Measurements from ENCODE around the gene OR1F1. TPM values are rescaled to one million over a fixed set of nuclear protein-coding genes. Genes with fewer than 3 reads are reported as not detected.

OR1F1 gene
- total and polyA plus RNA-seq, 2 donors, result 0.02 TPM; not detected in 1

GRCh38 chr16:3246876-3247275 lies 58.9 kb downstream of the OR1F1 start:
- no peaks in the 10 kb centered on the region for H3K4me1 ChIP-seq (ENCODE audit: control insufficient read depth in 2 of 2, insufficient read depth in 2 of 2, low read length in 2 of 2)
- no peaks in the 10 kb centered on the region for H3K27me3 ChIP-seq (ENCODE audit: control insufficient read depth in 2 of 2, insufficient read depth in 1 of 2, low read length in 1 of 2)
- H3K9me3 ChIP-seq (ENCODE audit: control insufficient read depth in 2 of 2, insufficient read depth in 1 of 2, low read length in 1 of 2), result peaks cover 0 to 8% of the 10 kb centered on the region in 2 donors
- H3K27ac ChIP-seq (ENCODE audit: low read depth in 1 of 2, low read length in 1 of 2), result no peak overlapping the region
- H3K36me3 ChIP-seq (ENCODE audit: control insufficient read depth in 2 of 2, insufficient read depth in 2 of 2, low read length in 1 of 2), result no peaks in the 10 kb centered on the region
- H3K4me3 ChIP-seq (ENCODE audit: low read length in 2 of 2), result no peak overlapping the region
- 60% methylated on average over 10 of the region's 10 CpGs for WGBS
- DNase-seq (ENCODE audit: low read depth in 6 of 9, low spot score in 9 of 9), result no peak

GRCh38 chr16:3248596-3248995 lies 60.6 kb downstream of the OR1F1 start:
- no peak for DNase-seq (ENCODE audit: low read depth in 6 of 9, low spot score in 9 of 9)
- WGBS, result 92% methylated on average over 5 of the region's 5 CpGs
- no peaks in the 10 kb centered on the region for H3K4me1 ChIP-seq (ENCODE audit: control insufficient read depth in 2 of 2, insufficient read depth in 2 of 2, low read length in 2 of 2)

DNA sequence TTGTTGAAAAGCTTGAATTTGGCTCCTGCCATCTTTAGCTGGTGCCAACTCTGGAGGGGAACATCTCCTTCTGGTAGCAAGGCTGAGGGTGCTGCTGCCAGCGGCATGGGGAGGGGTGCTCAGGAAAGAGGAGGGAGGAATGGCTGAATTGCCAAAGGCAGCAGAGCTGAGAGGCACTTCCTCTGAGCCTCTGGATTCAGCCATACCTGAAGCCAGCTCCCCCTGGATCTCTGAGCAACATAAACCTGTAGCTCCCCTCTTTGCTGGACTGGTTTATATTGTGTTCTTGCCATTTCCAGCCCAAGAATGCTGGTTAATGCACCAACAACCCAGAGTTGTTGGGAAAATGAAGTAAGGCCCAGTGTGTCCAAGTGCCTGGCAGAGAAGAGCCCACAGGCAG lies 61.0 kb downstream of the OR1F1 start:
- no peak overlapping the region for H3K4me3 ChIP-seq (ENCODE audit: low read length in 2 of 2)
- peaks cover 0 to 4% of the 10 kb centered on the region in 2 donors for H3K27me3 ChIP-seq (ENCODE audit: control insufficient read depth in 2 of 2, insufficient read depth in 1 of 2, low read length in 1 of 2)
- H3K27ac ChIP-seq (ENCODE audit: low read depth in 1 of 2, low read length in 1 of 2), result no peak overlapping the region
- H3K36me3 ChIP-seq (ENCODE audit: control insufficient read depth in 2 of 2, insufficient read depth in 2 of 2, low read length in 1 of 2), result no peaks in the 10 kb centered on the region
- no peak for DNase-seq (ENCODE audit: low read depth in 6 of 9, low spot score in 9 of 9)
- no peaks in the 10 kb centered on the region for H3K4me1 ChIP-seq (ENCODE audit: control insufficient read depth in 2 of 2, insufficient read depth in 2 of 2, low read length in 2 of 2)
- H3K9me3 ChIP-seq (ENCODE audit: control insufficient read depth in 2 of 2, insufficient read depth in 1 of 2, low read length in 1 of 2), result peaks cover 0 to 11% of the 10 kb centered on the region in 2 donors
- WGBS, result 76% methylated on average over 1 of the region's 1 CpG

More at GRCh38 chr16:3248596-3248995, 60.6 kb downstream of the OR1F1 start:
- Histone ChIP-seq H3K27ac (ENCODE audit: low read depth in 1 of 2, low read length in 1 of 2) (no peak overlapping the region), H3K27me3 (ENCODE audit: control insufficient read depth in 2 of 2, insufficient read depth in 1 of 2, low read length in 1 of 2) (peaks cover 0 to under 1% of the 10 kb centered on the region in 2 donors), H3K36me3 (ENCODE audit: control insufficient read depth in 2 of 2, insufficient read depth in 2 of 2, low read length in 1 of 2) (no peaks in the 10 kb centered on the region), H3K4me3 (ENCODE audit: low read length in 2 of 2) (no peak overlapping the region), H3K9me3 (ENCODE audit: control insufficient read depth in 2 of 2, insufficient read depth in 1 of 2, low read length in 1 of 2) (peaks cover 0 to 8% of the 10 kb centered on the region in 2 donors)

- H3K27ac ChIP-seq (ENCODE audit: low read depth in 1 of 2, low read length in 1 of 2), result no peak overlapping the region
- H3K36me3 ChIP-seq (ENCODE audit: control insufficient read depth in 2 of 2, insufficient read depth in 2 of 2, low read length in 1 of 2), result no peaks in the 10 kb centered on the region
- peaks cover 0 to 8% of the 10 kb centered on the region in 2 donors for H3K27me3 ChIP-seq (ENCODE audit: control insufficient read depth in 2 of 2, insufficient read depth in 1 of 2, low read length in 1 of 2)
- no peak overlapping the region for H3K4me3 ChIP-seq (ENCODE audit: low read length in 2 of 2)
- no peak for DNase-seq (ENCODE audit: low read depth in 6 of 9, low spot score in 9 of 9)
- 88% methylated on average over 14 of the region's 14 CpGs for WGBS
- no peaks in the 10 kb centered on the region for H3K4me1 ChIP-seq (ENCODE audit: control insufficient read depth in 2 of 2, insufficient read depth in 2 of 2, low read length in 2 of 2)
- peaks cover 0 to 13% of the 10 kb centered on the region in 2 donors for H3K9me3 ChIP-seq (ENCODE audit: control insufficient read depth in 2 of 2, insufficient read depth in 1 of 2, low read length in 1 of 2)
Observed at GRCh38 chr16:3249451-3249850, 61.4 kb downstream of the OR1F1 start.

DNA sequence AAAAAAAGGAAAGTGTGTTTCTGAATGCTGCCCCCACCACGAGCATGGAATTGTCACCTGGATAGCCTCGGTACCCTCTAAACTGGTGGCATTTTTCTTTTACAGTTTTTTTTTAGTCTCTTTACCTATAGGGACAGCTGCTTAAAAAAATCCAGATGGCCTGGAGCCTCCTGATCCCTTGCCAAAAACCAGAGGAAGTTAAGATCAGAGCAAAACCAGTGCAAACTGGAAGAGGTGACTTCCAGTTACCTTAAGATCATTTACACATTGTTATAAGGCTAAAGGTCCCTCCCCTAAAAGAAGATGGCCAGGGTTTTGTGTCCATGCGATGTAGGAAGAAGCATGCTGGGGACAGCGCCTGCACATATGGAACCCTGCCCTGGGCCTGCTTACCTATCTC lies 65.0 kb downstream of the OR1F1 start:
- no peak for DNase-seq (ENCODE audit: low read depth in 6 of 9, low spot score in 9 of 9)
- WGBS, result 90% methylated on average over 4 of the region's 4 CpGs
- Histone ChIP-seq H3K36me3 (ENCODE audit: control insufficient read depth in 2 of 2, insufficient read depth in 2 of 2, low read length in 1 of 2) (no peaks in the 10 kb centered on the region), H3K27me3 (ENCODE audit: control insufficient read depth in 2 of 2, insufficient read depth in 1 of 2, low read length in 1 of 2) (peaks cover 0 to 15% of the 10 kb centered on the region in 2 donors), H3K4me1 (ENCODE audit: control insufficient read depth in 2 of 2, insufficient read depth in 2 of 2, low read length in 2 of 2) (no peaks in the 10 kb centered on the region), H3K9me3 (ENCODE audit: control insufficient read depth in 2 of 2, insufficient read depth in 1 of 2, low read length in 1 of 2) (peaks cover 0 to 7% of the 10 kb centered on the region in 2 donors), H3K4me3 (ENCODE audit: low read length in 2 of 2) (no peak overlapping the region), H3K27ac (ENCODE audit: low read depth in 1 of 2, low read length in 1 of 2) (no peak overlapping the region)

DNA sequence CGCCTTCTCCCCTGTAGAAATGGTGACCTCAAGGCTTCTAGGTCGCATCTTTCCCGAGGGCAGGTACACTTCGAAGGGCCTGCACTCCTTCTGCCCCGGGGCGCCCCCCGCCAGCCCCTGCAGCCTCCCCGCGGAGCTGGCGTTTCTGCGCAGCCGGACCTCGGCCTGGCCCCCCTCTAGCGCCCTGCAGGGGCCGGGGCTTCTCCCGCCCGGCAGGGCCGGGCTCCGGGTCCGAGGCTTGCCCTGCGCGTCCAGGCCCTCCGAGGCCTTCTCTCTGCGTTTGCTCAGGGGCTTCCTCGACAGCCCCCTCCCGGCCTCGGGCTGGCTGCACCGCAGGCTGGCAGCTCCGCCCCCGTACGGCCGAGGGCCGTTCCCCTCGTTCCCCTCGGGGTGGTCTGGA lies 66.3 kb downstream of the OR1F1 start:
- Histone ChIP-seq H3K9me3 (ENCODE audit: control insufficient read depth in 2 of 2, insufficient read depth in 1 of 2, low read length in 1 of 2) (peaks cover 0 to 7% of the 10 kb centered on the region in 2 donors), H3K4me3 (ENCODE audit: low read length in 2 of 2) (no peak overlapping the region), H3K27me3 (ENCODE audit: control insufficient read depth in 2 of 2, insufficient read depth in 1 of 2, low read length in 1 of 2) (peaks cover 0 to 15% of the 10 kb centered on the region in 2 donors), H3K36me3 (ENCODE audit: control insufficient read depth in 2 of 2, insufficient read depth in 2 of 2, low read length in 1 of 2) (no peaks in the 10 kb centered on the region), H3K4me1 (ENCODE audit: control insufficient read depth in 2 of 2, insufficient read depth in 2 of 2, low read length in 2 of 2) (no peaks in the 10 kb centered on the region), H3K27ac (ENCODE audit: low read depth in 1 of 2, low read length in 1 of 2) (no peak overlapping the region)
- 57% methylated on average over 35 of the region's 35 CpGs for WGBS
- DNase-seq (ENCODE audit: low read depth in 6 of 9, low spot score in 9 of 9), result no peak

Other genes starting within 250 kb of the OR1F1 start
- 18.2 TPM for gene KREMEN2, start 223.9 kb upstream of the OR1F1 start, total RNA-seq
- gene KREMEN2, start 223.9 kb upstream of the OR1F1 start, polyA plus RNA-seq, result 3.1 TPM
- 11.2 TPM for gene PAQR4, start 218.9 kb upstream of the OR1F1 start, total RNA-seq
- gene PAQR4, start 218.9 kb upstream of the OR1F1 start, polyA plus RNA-seq, result 9.5 TPM
- 16.5 TPM for gene PKMYT1, start 207.8 kb upstream of the OR1F1 start, total RNA-seq
- 5.3 TPM for gene PKMYT1, start 207.8 kb upstream of the OR1F1 start, polyA plus RNA-seq
- 0.19 TPM for gene CLDN9, start 175.3 kb upstream of the OR1F1 start, total RNA-seq
- gene CLDN9, start 175.3 kb upstream of the OR1F1 start, polyA plus RNA-seq, result 0.98 TPM
- 0.28 TPM for gene CLDN6, start 170.0 kb upstream of the OR1F1 start, total RNA-seq
- gene CLDN6, start 170.0 kb upstream of the OR1F1 start, polyA plus RNA-seq, result 0.48 TPM
- gene TNFRSF12A, start 167.8 kb upstream of the OR1F1 start, total RNA-seq, result 5.1 TPM
- gene TNFRSF12A, start 167.8 kb upstream of the OR1F1 start, polyA plus RNA-seq, result 46.9 TPM
- gene HCFC1R1, start 164.3 kb upstream of the OR1F1 start, total RNA-seq, result 19.0 TPM
- gene HCFC1R1, start 164.3 kb upstream of the OR1F1 start, polyA plus RNA-seq, result 56.0 TPM
- gene THOC6, start 164.2 kb upstream of the OR1F1 start, total RNA-seq, result 37.6 TPM
- gene THOC6, start 164.2 kb upstream of the OR1F1 start, polyA plus RNA-seq, result 36.8 TPM
- gene BICDL2, start 151.3 kb upstream of the OR1F1 start, total RNA-seq, result 0.38 TPM
- gene BICDL2, start 151.3 kb upstream of the OR1F1 start, polyA plus RNA-seq, result 6.0 TPM
- 0.80 TPM for gene MMP25, start 141.6 kb upstream of the OR1F1 start, total RNA-seq
- 2.9 TPM for gene MMP25, start 141.6 kb upstream of the OR1F1 start, polyA plus RNA-seq
- 175 TPM for gene IL32, start 122.6 kb upstream of the OR1F1 start, total RNA-seq
- gene IL32, start 122.6 kb upstream of the OR1F1 start, polyA plus RNA-seq, result 343 TPM
- gene ZSCAN10, start 88.9 kb upstream of the OR1F1 start, total RNA-seq, result 0.05 TPM
- gene ZSCAN10, start 88.9 kb upstream of the OR1F1 start, polyA plus RNA-seq, result 0.11 TPM
- gene ZNF205, start 75.6 kb upstream of the OR1F1 start, total RNA-seq, result 4.6 TPM
- 9.3 TPM for gene ZNF205, start 75.6 kb upstream of the OR1F1 start, polyA plus RNA-seq
- gene ZNF213, start 53.2 kb upstream of the OR1F1 start, total RNA-seq, result 1.5 TPM
- gene ZNF213, start 53.2 kb upstream of the OR1F1 start, polyA plus RNA-seq, result 5.2 TPM
- 8.6 TPM for gene ZNF200, start 47.0 kb downstream of the OR1F1 start, total RNA-seq
- 10.0 TPM for gene ZNF200, start 47.0 kb downstream of the OR1F1 start, polyA plus RNA-seq
- 0.52 TPM for gene MEFV, start 68.4 kb downstream of the OR1F1 start, total RNA-seq
- gene MEFV, start 68.4 kb downstream of the OR1F1 start, polyA plus RNA-seq, result 0.80 TPM
- gene ZNF263, start 95.3 kb downstream of the OR1F1 start, total RNA-seq, result 30.2 TPM
- 26.3 TPM for gene ZNF263, start 95.3 kb downstream of the OR1F1 start, polyA plus RNA-seq
- gene TIGD7, start 117.2 kb downstream of the OR1F1 start, total RNA-seq, result 6.4 TPM
- 9.8 TPM for gene TIGD7, start 117.2 kb downstream of the OR1F1 start, polyA plus RNA-seq
- 25.9 TPM for gene ZNF75A, start 117.3 kb downstream of the OR1F1 start, total RNA-seq
- 44.7 TPM for gene ZNF75A, start 117.3 kb downstream of the OR1F1 start, polyA plus RNA-seq
- 0.14 TPM for gene OR2C1, start 167.7 kb downstream of the OR1F1 start, total RNA-seq
- 0.21 TPM for gene OR2C1, start 167.7 kb downstream of the OR1F1 start, polyA plus RNA-seq
- 19.7 TPM for gene ZSCAN32, start 212.8 kb downstream of the OR1F1 start, total RNA-seq
- 16.3 TPM for gene ZSCAN32, start 212.8 kb downstream of the OR1F1 start, polyA plus RNA-seq
- 9.0 TPM for gene ZNF174, start 213.0 kb downstream of the OR1F1 start, total RNA-seq
- gene ZNF174, start 213.0 kb downstream of the OR1F1 start, polyA plus RNA-seq, result 7.0 TPM